ENCODE results near the gene MFAP2.

- TF ChIP-seq CTCF (IDR thresholded peaks at IDR 0.05): no peak
- no peak for TF ChIP-seq POLR2A (IDR thresholded peaks at IDR 0.05)
These were observed 10.1 kb downstream of the MFAP2 start for GRCh38 chr1:16970132-16970910.

Measured in heart left ventricle (tissue), 13 donors.